Measurements from ENCODE around the gene FOXO3. TPM values are rescaled to one million over a fixed set of nuclear protein-coding genes. Genes with fewer than 3 reads are reported as not detected.

FOXO3 gene
- total and polyA plus RNA-seq, 2 donors (not counting 3 experiments of a cell fraction or from before 2014, with no cell fraction given): 14.4 to 16.9 TPM

GRCh38 chr6:108660251-108660650 lies 99.5 kb downstream of the FOXO3 start:
- dilution Hi-C loops (cut with MboI; ENCODE audit: extremely low pct_ligation_motif_present, low sequenced_read_pairs) (no loop called here), intact Hi-C loops (cut with micrococcal nuclease) (no loop called here)
- POLR2A ChIA-PET: no interaction called here
- H3K4me2 ChIP-seq (ENCODE audit: insufficient read depth, low read length): no peak overlapping the region
- no peak for FAIRE-seq
- no peak overlapping the region for H3K4me3 ChIP-seq (replicated peaks in 1 of 3; ENCODE audit: insufficient read depth in 1 of 3, low read depth in 1 of 3, low read length in 3 of 3)
- no peak overlapping the region for H2AFZ ChIP-seq (ENCODE audit: low read depth, low read length)
- no peak for DNase-seq (ENCODE audit: low read depth, low spot score)
- no peaks in the 10 kb centered on the region for H3K79me2 ChIP-seq (ENCODE audit: control insufficient read depth, insufficient read depth, low read length)
- H3K4me1 ChIP-seq (ENCODE audit: control insufficient read depth, extremely low read depth, insufficient read depth, low read length): no peaks in the 10 kb centered on the region
- no peaks in the 10 kb centered on the region for H3K9me1 ChIP-seq (replicated peaks; ENCODE audit: control insufficient read depth, extremely low read depth, insufficient read depth, low read length)
- BruUV-seq (replicated peaks): no TSS peak
- CTCF ChIA-PET: interaction anchor here (1.4 kb wide), 1 partner anchor 9 kb away, joined by 3 read pairs; no protein-coding TSS in a partner anchor
- H4K20me1 ChIP-seq (replicated peaks; ENCODE audit: control insufficient read depth, extremely low read depth, insufficient read depth, low read length): no peaks in the 10 kb centered on the region
- peaks cover 0 to 6% of the 10 kb centered on the region in 2 experiments for H3K36me3 ChIP-seq (ENCODE audit: control insufficient read depth in 2 of 2, extremely low read depth in 1 of 2, insufficient read depth in 2 of 2, low read length in 2 of 2)
- H3K27me3 ChIP-seq (ENCODE audit: control insufficient read depth in 2 of 2, insufficient read depth in 2 of 2, low read length in 2 of 2): no peaks in the 10 kb centered on the region
- H3K27ac ChIP-seq (ENCODE audit: insufficient read depth, low read depth, low read length): no peak overlapping the region
- no peaks in the 10 kb centered on the region for H3K9me3 ChIP-seq (replicated peaks; ENCODE audit: control insufficient read depth, insufficient read depth, low read length)
- H3K9ac ChIP-seq (replicated peaks; ENCODE audit: extremely low read depth, insufficient read depth, low read length): no peak overlapping the region
- TF ChIP-seq JUN (IDR thresholded peaks at IDR 0.05; ENCODE audit: borderline replicate concordance, insufficient read depth, insufficient read length, low read depth) (no peak), POLR2A (IDR thresholded peaks at IDR 0.05; ENCODE audit: low read depth, low read length) (no peak), GATA2 (IDR thresholded peaks at IDR 0.05; ENCODE audit: insufficient read depth, insufficient read length, low read depth, low read length) (no peak), POLR2AphosphoS5 (IDR thresholded peaks at IDR 0.05; ENCODE audit: insufficient read depth, low read depth, low read length) (no peak), MYC (IDR thresholded peaks at IDR 0.05; ENCODE audit: low read depth, low read length) (no peak)
- TF ChIP-seq, protein P1, sequence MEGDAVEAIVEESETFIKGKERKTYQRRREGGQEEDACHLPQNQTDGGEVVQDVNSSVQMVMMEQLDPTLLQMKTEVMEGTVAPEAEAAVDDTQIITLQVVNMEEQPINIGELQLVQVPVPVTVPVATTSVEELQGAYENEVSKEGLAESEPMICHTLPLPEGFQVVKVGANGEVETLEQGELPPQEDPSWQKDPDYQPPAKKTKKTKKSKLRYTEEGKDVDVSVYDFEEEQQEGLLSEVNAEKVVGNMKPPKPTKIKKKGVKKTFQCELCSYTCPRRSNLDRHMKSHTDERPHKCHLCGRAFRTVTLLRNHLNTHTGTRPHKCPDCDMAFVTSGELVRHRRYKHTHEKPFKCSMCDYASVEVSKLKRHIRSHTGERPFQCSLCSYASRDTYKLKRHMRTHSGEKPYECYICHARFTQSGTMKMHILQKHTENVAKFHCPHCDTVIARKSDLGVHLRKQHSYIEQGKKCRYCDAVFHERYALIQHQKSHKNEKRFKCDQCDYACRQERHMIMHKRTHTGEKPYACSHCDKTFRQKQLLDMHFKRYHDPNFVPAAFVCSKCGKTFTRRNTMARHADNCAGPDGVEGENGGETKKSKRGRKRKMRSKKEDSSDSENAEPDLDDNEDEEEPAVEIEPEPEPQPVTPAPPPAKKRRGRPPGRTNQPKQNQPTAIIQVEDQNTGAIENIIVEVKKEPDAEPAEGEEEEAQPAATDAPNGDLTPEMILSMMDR (IDR thresholded peaks at IDR 0.05; ENCODE audit: extremely low read depth in 1 of 2, insufficient read depth in 1 of 2, low read depth in 1 of 2, low read length in 2 of 2): no peak

DNA sequence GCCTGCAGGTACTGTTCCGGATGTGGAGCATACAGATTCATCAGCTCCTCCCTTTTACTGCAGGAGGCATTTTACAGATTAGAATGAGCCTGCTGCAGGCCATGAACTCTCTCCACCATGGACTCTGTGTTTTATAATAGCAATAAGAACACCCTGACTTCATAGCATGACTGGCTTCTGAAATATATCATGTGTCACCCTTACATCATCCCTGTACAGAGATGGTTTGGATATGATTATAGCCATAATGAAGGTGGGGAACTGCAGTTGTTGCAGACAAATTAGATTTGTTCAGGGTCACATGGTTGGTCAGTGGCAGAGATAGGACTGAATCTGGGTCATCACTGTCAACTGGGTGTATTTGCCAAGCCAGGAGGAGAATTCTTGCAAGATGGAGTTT lies 100.7 kb downstream of the FOXO3 start:
- peaks cover 0 to 6% of the 10 kb centered on the region in 2 experiments for H3K36me3 ChIP-seq (ENCODE audit: control insufficient read depth in 2 of 2, extremely low read depth in 1 of 2, insufficient read depth in 2 of 2, low read length in 2 of 2)
- no peaks in the 10 kb centered on the region for H4K20me1 ChIP-seq (replicated peaks; ENCODE audit: control insufficient read depth, extremely low read depth, insufficient read depth, low read length)
- H3K9me1 ChIP-seq (replicated peaks; ENCODE audit: control insufficient read depth, extremely low read depth, insufficient read depth, low read length): no peaks in the 10 kb centered on the region
- FAIRE-seq: no peak
- H3K27ac ChIP-seq (ENCODE audit: insufficient read depth, low read depth, low read length): no peak overlapping the region
- TF ChIP-seq, protein P1 (IDR thresholded peaks at IDR 0.05; ENCODE audit: extremely low read depth in 1 of 2, insufficient read depth in 1 of 2, low read depth in 1 of 2, low read length in 2 of 2): no peak
- TF ChIP-seq MAX (IDR thresholded peaks at IDR 0.05; ENCODE audit: insufficient read depth, insufficient read length): no peak
- no peak for TF ChIP-seq JUN (IDR thresholded peaks at IDR 0.05; ENCODE audit: borderline replicate concordance, insufficient read depth, insufficient read length, low read depth)
- TF ChIP-seq FOS (IDR thresholded peaks at IDR 0.05; ENCODE audit: borderline replicate concordance, insufficient read depth, low read length): no peak
- TF ChIP-seq POLR2A (IDR thresholded peaks at IDR 0.05; ENCODE audit: low read depth, low read length): no peak
- no peak for TF ChIP-seq EZH2 (IDR thresholded peaks at IDR 0.05; ENCODE audit: borderline replicate concordance, low read depth, low read length, severe bottlenecking)
- TF ChIP-seq POLR2AphosphoS5 (IDR thresholded peaks at IDR 0.05; ENCODE audit: insufficient read depth, low read depth, low read length): no peak
- TF ChIP-seq MYC (IDR thresholded peaks at IDR 0.05; ENCODE audit: low read depth, low read length): no peak
- no peak for TF ChIP-seq GATA2 (IDR thresholded peaks at IDR 0.05; ENCODE audit: insufficient read depth, insufficient read length, low read depth, low read length)
- ChIA-PET POLR2A (no interaction called here), CTCF (no interaction called here)
- H3K9ac ChIP-seq (replicated peaks; ENCODE audit: extremely low read depth, insufficient read depth, low read length): no peak overlapping the region
- H3K4me2 ChIP-seq (ENCODE audit: insufficient read depth, low read length): no peak overlapping the region
- no peaks in the 10 kb centered on the region for H3K27me3 ChIP-seq (ENCODE audit: control insufficient read depth in 2 of 2, insufficient read depth in 2 of 2, low read length in 2 of 2)
- no peaks in the 10 kb centered on the region for H3K9me3 ChIP-seq (replicated peaks; ENCODE audit: control insufficient read depth, insufficient read depth, low read length)
- H3K4me1 ChIP-seq (ENCODE audit: control insufficient read depth, extremely low read depth, insufficient read depth, low read length): no peaks in the 10 kb centered on the region
- intact Hi-C loops (cut with micrococcal nuclease) (no loop called here), dilution Hi-C loops (cut with MboI; ENCODE audit: extremely low pct_ligation_motif_present, low sequenced_read_pairs) (no loop called here)
- no peaks in the 10 kb centered on the region for H3K79me2 ChIP-seq (ENCODE audit: control insufficient read depth, insufficient read depth, low read length)
- no peak for DNase-seq (ENCODE audit: low read depth, low spot score)
- no peak overlapping the region for H2AFZ ChIP-seq (ENCODE audit: low read depth, low read length)
- BruUV-seq (replicated peaks): no TSS peak
- no peak overlapping the region for H3K4me3 ChIP-seq (replicated peaks in 1 of 3; ENCODE audit: insufficient read depth in 1 of 3, low read depth in 1 of 3, low read length in 3 of 3)
